ENCODE measurements around the gene MRTFB.

DNA sequence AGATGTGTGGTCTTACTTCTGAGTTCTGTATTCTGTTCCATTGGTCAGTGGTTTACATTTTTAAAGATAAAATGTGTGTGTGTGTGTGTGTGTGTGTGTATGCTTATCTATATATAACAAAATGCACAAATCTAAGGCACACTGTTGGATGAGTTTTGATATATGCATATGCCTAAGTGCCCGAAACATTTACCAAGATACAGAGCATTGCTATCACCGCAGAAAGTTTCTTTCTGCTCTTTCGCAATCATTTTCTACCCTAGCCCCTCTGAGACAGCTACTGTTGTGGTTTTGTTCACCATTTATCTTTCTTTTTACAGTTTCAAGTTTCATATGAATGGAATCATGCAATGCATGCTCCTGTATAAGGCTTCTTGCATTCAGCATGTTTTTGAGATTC lies 97.0 kb downstream of the MRTFB start:
- no peak for TF ChIP-seq EZH2 (IDR thresholded peaks at IDR 0.05; ENCODE audit: borderline replicate concordance, low read depth, low read length, severe bottlenecking)
- TF ChIP-seq, protein P1, sequence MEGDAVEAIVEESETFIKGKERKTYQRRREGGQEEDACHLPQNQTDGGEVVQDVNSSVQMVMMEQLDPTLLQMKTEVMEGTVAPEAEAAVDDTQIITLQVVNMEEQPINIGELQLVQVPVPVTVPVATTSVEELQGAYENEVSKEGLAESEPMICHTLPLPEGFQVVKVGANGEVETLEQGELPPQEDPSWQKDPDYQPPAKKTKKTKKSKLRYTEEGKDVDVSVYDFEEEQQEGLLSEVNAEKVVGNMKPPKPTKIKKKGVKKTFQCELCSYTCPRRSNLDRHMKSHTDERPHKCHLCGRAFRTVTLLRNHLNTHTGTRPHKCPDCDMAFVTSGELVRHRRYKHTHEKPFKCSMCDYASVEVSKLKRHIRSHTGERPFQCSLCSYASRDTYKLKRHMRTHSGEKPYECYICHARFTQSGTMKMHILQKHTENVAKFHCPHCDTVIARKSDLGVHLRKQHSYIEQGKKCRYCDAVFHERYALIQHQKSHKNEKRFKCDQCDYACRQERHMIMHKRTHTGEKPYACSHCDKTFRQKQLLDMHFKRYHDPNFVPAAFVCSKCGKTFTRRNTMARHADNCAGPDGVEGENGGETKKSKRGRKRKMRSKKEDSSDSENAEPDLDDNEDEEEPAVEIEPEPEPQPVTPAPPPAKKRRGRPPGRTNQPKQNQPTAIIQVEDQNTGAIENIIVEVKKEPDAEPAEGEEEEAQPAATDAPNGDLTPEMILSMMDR (IDR thresholded peaks at IDR 0.05; ENCODE audit: borderline replicate concordance, extremely low read depth, low read length, poor library complexity, severe bottlenecking): no peak
